SH-SY5Y (cell line): ENCODE data around the gene CROT.

Experiments
- GATA2 ChIP-seq: IDR thresholded peaks from 2 replicates; pipeline ENCODE4 v1.6.1; 2011; ENCODE audit warnings: mild to moderate bottlenecking, low read depth, low read length
- GATA3 ChIP-seq: IDR thresholded peaks from 2 replicates; pipeline ENCODE4 v1.6.1; 2011; ENCODE audit warnings: low read depth, mild to moderate bottlenecking, low read length, moderate library complexity

DNA sequence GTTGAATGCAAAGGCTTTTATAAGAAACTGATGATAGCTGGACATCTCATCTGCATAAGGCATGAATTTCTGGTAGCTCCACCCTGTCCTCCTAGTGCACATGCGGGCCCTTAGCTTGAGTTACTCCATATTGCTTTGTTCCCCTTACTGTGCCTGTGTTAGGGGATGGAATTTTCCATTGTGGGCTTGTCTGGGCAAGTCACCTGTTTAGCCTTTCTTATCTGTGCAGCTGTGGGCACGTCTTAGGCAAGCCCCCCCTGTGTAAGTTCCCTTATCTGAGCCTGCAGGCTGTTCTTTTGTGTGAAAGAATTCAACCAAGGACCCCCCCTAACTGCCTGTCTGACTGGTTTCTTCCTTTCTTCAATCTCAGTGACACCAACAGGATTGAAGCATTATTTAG is 14.5 kb upstream of the CROT start:
- TF ChIP-seq GATA2 (no peak), GATA3 (no peak)
